ENCODE data around the gene IGFBP2. TPM values are rescaled to one million over a fixed set of nuclear protein-coding genes. Genes with fewer than 3 reads are reported as not detected.

IGFBP2 gene
- polyA plus RNA-seq, 1 donor = 149 TPM

GRCh38 chr2:216636551-216637450, 3.6 kb downstream of the IGFBP2 start:
- no peak for DNase-seq (ENCODE audit: low read depth)

- DNase-seq (ENCODE audit: low read depth) = no peak
Measured at GRCh38 chr2:216637472-216637871, 4.3 kb downstream of the IGFBP2 start.

GRCh38 chr2:216643986-216644659, 10.9 kb downstream of the IGFBP2 start:
- DNase-seq (ENCODE audit: low read depth) = no peak

GRCh38 chr2:216644842-216645635, 11.8 kb downstream of the IGFBP2 start:
- no peak for DNase-seq (ENCODE audit: low read depth)

- no peak for DNase-seq (ENCODE audit: low read depth)
Measured at GRCh38 chr2:216645636-216645950, 12.4 kb downstream of the IGFBP2 start.

GRCh38 chr2:216646116-216646515, 12.9 kb downstream of the IGFBP2 start:
- DNase-seq (ENCODE audit: low read depth) = no peak

GRCh38 chr2:216648105-216648504, 14.9 kb downstream of the IGFBP2 start:
- no peak for DNase-seq (ENCODE audit: low read depth)

- DNase-seq (ENCODE audit: low read depth) = no peak
Measured at GRCh38 chr2:216649574-216649973, 16.4 kb downstream of the IGFBP2 start.

- no peak for DNase-seq (ENCODE audit: low read depth)
Measured at GRCh38 chr2:216650626-216651257, 17.5 kb downstream of the IGFBP2 start.

- no peak for DNase-seq (ENCODE audit: low read depth)
Measured at GRCh38 chr2:216651351-216651881, 18.2 kb downstream of the IGFBP2 start.

- DNase-seq (ENCODE audit: low read depth) = no peak
Measured at GRCh38 chr2:216652566-216652965, 19.3 kb downstream of the IGFBP2 start.

GRCh38 chr2:216653093-216653799, 20.0 kb downstream of the IGFBP2 start:
- DNase-seq (ENCODE audit: low read depth) = no peak

- no peak for DNase-seq (ENCODE audit: low read depth)
Measured at GRCh38 chr2:216653931-216654365, 20.7 kb downstream of the IGFBP2 start.

GRCh38 chr2:216654528-216655052, 21.4 kb downstream of the IGFBP2 start:
- DNase-seq (ENCODE audit: low read depth) = no peak

GRCh38 chr2:216657086-216657855, 24.1 kb downstream of the IGFBP2 start:
- no peak for DNase-seq (ENCODE audit: low read depth)

GRCh38 chr2:216657980-216658379, 24.8 kb downstream of the IGFBP2 start:
- no peak for DNase-seq (ENCODE audit: low read depth)

GRCh38 chr2:216658757-216659156, 25.5 kb downstream of the IGFBP2 start:
- no peak for DNase-seq (ENCODE audit: low read depth)

- DNase-seq (ENCODE audit: low read depth) = no peak
Measured at GRCh38 chr2:216659276-216659675, 26.1 kb downstream of the IGFBP2 start.

GRCh38 chr2:216660496-216660895, 27.3 kb downstream of the IGFBP2 start:
- DNase-seq (ENCODE audit: low read depth) = no peak

GRCh38 chr2:216661051-216661450, 27.8 kb downstream of the IGFBP2 start:
- DNase-seq (ENCODE audit: low read depth) = no peak
